ENCODE data around the gene NCEH1. TPM values are rescaled to one million over a fixed set of nuclear protein-coding genes. Genes with fewer than 3 reads are reported as not detected.

The NCEH1 gene
- total RNA-seq, 1 donor from 2014 or later = 57.2 TPM

- DNase-seq (ENCODE audit: low read depth) = peak; percentile 67
Observed at GRCh38 chr3:172646439-172647015, 64.3 kb downstream of the NCEH1 start.

- no peak for DNase-seq (ENCODE audit: low read depth)
Observed at GRCh38 chr3:172644258-172644657, 66.6 kb downstream of the NCEH1 start.

- DNase-seq (ENCODE audit: low read depth) = no peak
Observed at GRCh38 chr3:172643506-172644179, 67.2 kb downstream of the NCEH1 start.

GRCh38 chr3:172641291-172641690 lies 69.6 kb downstream of the NCEH1 start:
- DNase-seq (ENCODE audit: low read depth) = no peak

- DNase-seq (ENCODE audit: low read depth) = no peak
Observed at GRCh38 chr3:172640751-172641150, 70.1 kb downstream of the NCEH1 start.

- DNase-seq (ENCODE audit: low read depth) = peak; percentile 86
Observed at GRCh38 chr3:172635588-172635987, 75.3 kb downstream of the NCEH1 start.

GRCh38 chr3:172634948-172635347 lies 75.9 kb downstream of the NCEH1 start:
- no peak for DNase-seq (ENCODE audit: low read depth)

- no peak for DNase-seq (ENCODE audit: low read depth)
Observed at GRCh38 chr3:172630316-172630715, 80.6 kb downstream of the NCEH1 start.

GRCh38 chr3:172629470-172629869 lies 81.4 kb downstream of the NCEH1 start:
- DNase-seq (ENCODE audit: low read depth) = no peak

- DNase-seq (ENCODE audit: low read depth) = peak; percentile 80
Observed at GRCh38 chr3:172627057-172627809, 83.6 kb downstream of the NCEH1 start.

- DNase-seq (ENCODE audit: low read depth) = peak; percentile 39
Observed at GRCh38 chr3:172626021-172626640, 84.7 kb downstream of the NCEH1 start.

- peak; percentile 81 for DNase-seq (ENCODE audit: low read depth)
Observed at GRCh38 chr3:172625404-172625803, 85.5 kb downstream of the NCEH1 start.

GRCh38 chr3:172624999-172625398 lies 85.9 kb downstream of the NCEH1 start:
- DNase-seq (ENCODE audit: low read depth) = no peak

GRCh38 chr3:172622916-172623700 lies 87.8 kb downstream of the NCEH1 start:
- DNase-seq (ENCODE audit: low read depth) = peak; percentile 93

GRCh38 chr3:172622156-172622555 lies 88.7 kb downstream of the NCEH1 start:
- no peak for DNase-seq (ENCODE audit: low read depth)

- DNase-seq (ENCODE audit: low read depth) = no peak
Observed at GRCh38 chr3:172617976-172618375, 92.9 kb downstream of the NCEH1 start.

- no peak for DNase-seq (ENCODE audit: low read depth)
Observed at GRCh38 chr3:172617013-172617706, 93.7 kb downstream of the NCEH1 start.

- DNase-seq (ENCODE audit: low read depth) = no peak
Observed at GRCh38 chr3:172616031-172616461, 94.8 kb downstream of the NCEH1 start.

- no peak for DNase-seq (ENCODE audit: low read depth)
Observed at GRCh38 chr3:172615296-172615695, 95.6 kb downstream of the NCEH1 start.

GRCh38 chr3:172614340-172615274 lies 96.3 kb downstream of the NCEH1 start:
- no peak for DNase-seq (ENCODE audit: low read depth)

Data from renal cortical epithelial cell (primary cell).